ENCODE measurements around the gene EEFSEC. TPM values are rescaled to one million over a fixed set of nuclear protein-coding genes. Genes with fewer than 3 reads are reported as not detected.

EEFSEC gene
- total and polyA plus RNA-seq, 2 of the 8 experiments (the other 6 are each of a cell fraction or from before 2014, with no cell fraction given): 13.1 to 19.8 TPM

DNA sequence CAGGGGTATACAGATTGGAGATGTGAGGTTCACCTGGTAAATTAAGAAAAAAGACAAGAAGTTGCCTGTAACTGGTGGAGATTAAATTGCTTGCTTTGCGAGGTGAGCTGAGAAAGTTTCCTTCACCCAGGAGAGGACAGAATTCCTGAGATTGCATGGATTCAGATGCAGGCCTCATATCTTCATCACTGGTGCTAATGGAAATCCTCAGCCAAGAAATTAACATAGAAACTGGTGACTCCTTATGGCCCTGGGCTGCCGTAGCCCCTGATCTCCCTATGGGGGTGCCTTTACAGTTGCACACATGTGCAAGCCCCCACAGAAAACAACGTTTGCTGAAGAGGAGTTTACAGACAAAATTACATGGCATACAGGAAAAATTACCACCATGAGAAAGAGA, 68.0 kb downstream of the EEFSEC start (continued):
- TF ChIP-seq RAD21 (IDR thresholded peaks at IDR 0.05 in 1 of 2, conservative IDR thresholded peaks at IDR 0.05 in 1 of 2; ENCODE audit: low read depth in 2 of 2, low read length in 2 of 2) (no peak), BRCA1 (IDR thresholded peaks at IDR 0.05; ENCODE audit: low read depth, low read length) (no peak), TAF1 (IDR thresholded peaks at IDR 0.05; ENCODE audit: low read depth, low read length) (no peak), GTF2F1 (IDR thresholded peaks at IDR 0.05; ENCODE audit: borderline replicate concordance, low read depth, low read length) (no peak), PHF8 (conservative IDR thresholded peaks at IDR 0.05; ENCODE audit: low read depth, low read length) (no peak), RBBP5 (IDR thresholded peaks at IDR 0.05; ENCODE audit: borderline replicate concordance, low read depth, low read length) (no peak)
- TF ChIP-seq, protein P1, sequence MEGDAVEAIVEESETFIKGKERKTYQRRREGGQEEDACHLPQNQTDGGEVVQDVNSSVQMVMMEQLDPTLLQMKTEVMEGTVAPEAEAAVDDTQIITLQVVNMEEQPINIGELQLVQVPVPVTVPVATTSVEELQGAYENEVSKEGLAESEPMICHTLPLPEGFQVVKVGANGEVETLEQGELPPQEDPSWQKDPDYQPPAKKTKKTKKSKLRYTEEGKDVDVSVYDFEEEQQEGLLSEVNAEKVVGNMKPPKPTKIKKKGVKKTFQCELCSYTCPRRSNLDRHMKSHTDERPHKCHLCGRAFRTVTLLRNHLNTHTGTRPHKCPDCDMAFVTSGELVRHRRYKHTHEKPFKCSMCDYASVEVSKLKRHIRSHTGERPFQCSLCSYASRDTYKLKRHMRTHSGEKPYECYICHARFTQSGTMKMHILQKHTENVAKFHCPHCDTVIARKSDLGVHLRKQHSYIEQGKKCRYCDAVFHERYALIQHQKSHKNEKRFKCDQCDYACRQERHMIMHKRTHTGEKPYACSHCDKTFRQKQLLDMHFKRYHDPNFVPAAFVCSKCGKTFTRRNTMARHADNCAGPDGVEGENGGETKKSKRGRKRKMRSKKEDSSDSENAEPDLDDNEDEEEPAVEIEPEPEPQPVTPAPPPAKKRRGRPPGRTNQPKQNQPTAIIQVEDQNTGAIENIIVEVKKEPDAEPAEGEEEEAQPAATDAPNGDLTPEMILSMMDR (IDR thresholded peaks at IDR 0.05; ENCODE audit: control extremely low read depth in 1 of 3, insufficient read depth in 1 of 3, low read depth in 1 of 3, low read length in 3 of 3): no peak
